Vagina (tissue), 2 donors: ENCODE measurements around the gene DNAAF9.

ENCODE experiments used
- POLR2A ChIP-seq, 2 donors: fragments of 450-650 bp; IDR thresholded peaks; one replicate each; pipeline ENCODE4 v1.6.1; 2017; ENCODE audit warnings: antibody characterized with exemption in 2 of 2, mild to moderate bottlenecking in 2 of 2, moderate library complexity in 2 of 2
- POLR2AphosphoS5 ChIP-seq, 2 donors: sonication (generic); formaldehyde crosslinking; IDR thresholded peaks; one replicate each; pipeline ENCODE4 v1.9.0; 2017; ENCODE audit warnings: antibody characterized with exemption in 2 of 2, mild to moderate bottlenecking in 2 of 2, low read depth in 1 of 2; ENCODE audit not compliant: insufficient read depth in 1 of 2
- TF ChIP-seq, protein P1 (sequence below), 3 experiments: fragments of 450-650 bp in 2 of 3; fragments of 200-600 bp in 1 of 3; sonication (generic) in 1 of 3; IDR thresholded peaks; one replicate each; pipeline ENCODE4 v1.5.1; 2017 to 2019; ENCODE audit warnings: antibody characterized with exemption in 3 of 3, mild to moderate bottlenecking in 2 of 3, moderate library complexity in 2 of 3

- TF ChIP-seq, protein P1, sequence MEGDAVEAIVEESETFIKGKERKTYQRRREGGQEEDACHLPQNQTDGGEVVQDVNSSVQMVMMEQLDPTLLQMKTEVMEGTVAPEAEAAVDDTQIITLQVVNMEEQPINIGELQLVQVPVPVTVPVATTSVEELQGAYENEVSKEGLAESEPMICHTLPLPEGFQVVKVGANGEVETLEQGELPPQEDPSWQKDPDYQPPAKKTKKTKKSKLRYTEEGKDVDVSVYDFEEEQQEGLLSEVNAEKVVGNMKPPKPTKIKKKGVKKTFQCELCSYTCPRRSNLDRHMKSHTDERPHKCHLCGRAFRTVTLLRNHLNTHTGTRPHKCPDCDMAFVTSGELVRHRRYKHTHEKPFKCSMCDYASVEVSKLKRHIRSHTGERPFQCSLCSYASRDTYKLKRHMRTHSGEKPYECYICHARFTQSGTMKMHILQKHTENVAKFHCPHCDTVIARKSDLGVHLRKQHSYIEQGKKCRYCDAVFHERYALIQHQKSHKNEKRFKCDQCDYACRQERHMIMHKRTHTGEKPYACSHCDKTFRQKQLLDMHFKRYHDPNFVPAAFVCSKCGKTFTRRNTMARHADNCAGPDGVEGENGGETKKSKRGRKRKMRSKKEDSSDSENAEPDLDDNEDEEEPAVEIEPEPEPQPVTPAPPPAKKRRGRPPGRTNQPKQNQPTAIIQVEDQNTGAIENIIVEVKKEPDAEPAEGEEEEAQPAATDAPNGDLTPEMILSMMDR (IDR thresholded peaks at IDR 0.05): no peak
- no peak for TF ChIP-seq POLR2A (IDR thresholded peaks at IDR 0.05)
- TF ChIP-seq POLR2AphosphoS5 (IDR thresholded peaks at IDR 0.05; ENCODE audit: insufficient read depth in 1 of 2, low read depth in 1 of 2): no peak
These were observed 40.4 kb downstream of the DNAAF9 start for GRCh38 chr20:3367089-3367488.
